ENCODE measurements around the gene PCDH1.
A peak's percentile ranks its signal among the peaks of the same experiment; 100 is the strongest.
"Not testable (repeated sequence)": the region's sequence is repeated elsewhere in the genome, so short reads cannot be mapped to it uniquely, and the experiment has no call there.

PCDH1 gene

GRCh38 chr5:141878186-141878710 lies at the start of gene PCDH1:
Gene PCDH1, minus strand, starts transcription at chr5:141878410. Its CDS starts 148 bp downstream, at chr5:141878262.
- DNase-seq: no peak

DNA sequence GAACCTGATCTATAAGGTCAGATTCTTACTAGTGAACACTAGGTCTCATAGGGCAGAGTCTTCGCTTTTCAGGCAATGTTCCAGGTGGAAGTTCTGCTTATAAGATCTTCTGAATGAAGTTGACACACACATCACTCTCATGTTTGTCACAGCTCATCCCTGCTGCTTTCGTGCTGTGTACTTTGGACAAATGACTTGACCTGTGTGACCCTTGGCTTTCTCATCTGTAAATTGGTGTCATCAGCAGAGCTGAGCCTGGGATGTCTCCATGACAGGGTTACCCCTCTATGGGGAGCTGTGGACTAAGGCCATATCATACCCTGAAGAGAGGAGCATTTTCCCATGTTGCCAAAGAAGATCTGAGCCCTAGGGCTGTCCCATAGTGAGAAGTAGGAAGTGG lies 48.2 kb upstream of the PCDH1 start:
- DNase-seq: no peak

DNA sequence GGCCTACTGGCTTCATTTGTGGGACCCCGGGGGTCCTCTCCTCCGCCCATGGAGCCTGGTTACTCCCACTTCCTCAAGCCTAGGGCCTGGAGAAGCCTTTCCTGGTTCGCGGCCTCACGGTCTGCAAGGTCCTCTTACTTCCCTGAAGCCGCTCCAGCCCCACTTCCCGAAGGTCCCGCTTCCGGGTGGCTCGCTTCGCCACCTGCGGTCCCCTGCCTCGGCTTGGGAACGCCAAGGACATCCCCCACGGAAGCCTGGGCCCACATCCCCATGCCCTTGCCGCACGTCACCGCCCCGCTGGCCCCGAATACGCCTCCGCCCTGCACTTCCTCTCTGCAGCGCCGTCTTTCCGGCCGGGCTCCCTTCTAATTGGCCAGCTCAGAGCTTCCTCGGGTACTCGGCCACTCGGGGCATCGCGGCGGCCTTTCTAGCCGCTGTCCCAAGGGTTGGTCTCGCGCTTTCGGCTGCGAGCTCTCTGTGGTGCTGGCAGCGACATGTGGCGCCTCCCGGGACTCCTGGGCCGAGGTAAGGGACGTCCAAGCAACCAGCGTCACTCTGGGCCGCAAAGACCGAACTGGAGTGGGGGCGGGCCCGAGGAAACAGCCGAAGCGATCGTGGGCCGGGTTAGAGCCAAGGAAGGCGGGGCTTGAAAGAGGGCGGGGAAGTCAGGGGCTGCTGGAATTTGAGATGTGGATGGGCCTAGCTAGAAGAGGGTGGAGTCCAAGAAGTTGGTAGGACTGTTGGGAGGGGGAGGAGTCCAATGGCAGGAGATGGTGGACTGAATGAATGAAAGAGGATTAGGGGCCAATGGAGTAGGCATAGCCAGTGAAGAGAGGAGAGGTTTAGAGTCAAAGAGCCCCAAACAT lies 45.5 kb upstream of the PCDH1 start, which contains the start of gene DELE1:
TSS of gene DELE1 (plus strand) at position 424 of the 866 bp plus-strand sequence. CDS start at position 495, 71 bp downstream.
- DNase-seq: peak; percentile 80

- DNase-seq: not testable (repeated sequence)
Measured at GRCh38 chr5:141922827-141923447, 44.7 kb upstream of the PCDH1 start.

- DNase-seq: no peak
Measured at GRCh38 chr5:141920771-141921170, 42.6 kb upstream of the PCDH1 start.

DNA sequence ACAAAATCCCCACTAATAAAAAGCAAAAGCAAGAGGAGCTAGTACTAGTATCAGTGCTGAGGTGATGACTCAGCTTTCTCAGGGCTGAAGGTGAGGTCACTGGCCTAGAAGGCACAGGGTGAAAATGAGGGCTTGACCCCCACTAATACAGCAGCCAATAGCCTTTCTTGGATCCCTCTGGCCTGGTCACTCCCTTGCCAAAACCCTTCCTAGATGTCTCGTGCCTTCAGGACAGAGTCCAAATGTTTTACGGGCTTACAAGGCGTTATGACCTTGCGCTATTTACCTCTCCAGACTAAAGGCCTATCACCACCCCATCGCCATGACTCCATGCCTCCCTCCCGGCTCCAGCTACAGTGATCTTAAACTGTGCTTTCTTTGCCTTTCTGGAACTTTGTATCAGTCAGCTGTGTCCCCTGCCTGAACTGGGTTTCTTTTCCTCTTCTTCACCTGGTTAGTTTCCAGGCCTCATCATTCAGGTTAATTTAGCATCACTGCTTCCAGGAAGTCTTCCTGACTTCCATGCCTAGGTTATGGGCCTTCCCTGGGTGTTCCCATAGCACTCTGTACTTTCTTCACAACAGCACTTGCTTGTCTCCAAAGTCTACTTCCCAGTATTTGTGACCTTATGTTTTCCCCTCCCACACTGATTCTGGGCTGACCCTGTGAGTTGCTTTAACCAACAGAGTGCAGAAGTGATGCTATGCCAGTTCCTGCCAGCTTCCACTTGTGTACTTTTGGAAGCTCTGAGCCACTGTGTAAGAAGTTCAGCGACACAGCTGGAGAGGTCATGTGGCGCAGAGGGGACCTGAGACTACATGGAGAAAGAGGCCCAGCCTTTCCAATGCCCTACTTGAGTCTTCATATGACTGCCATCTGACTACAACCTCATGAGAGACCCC lies 41.3 kb upstream of the PCDH1 start:
- DNase-seq: no peak

GRCh38 chr5:141917760-141918159 lies 39.5 kb upstream of the PCDH1 start:
- DNase-seq: no peak

DNA sequence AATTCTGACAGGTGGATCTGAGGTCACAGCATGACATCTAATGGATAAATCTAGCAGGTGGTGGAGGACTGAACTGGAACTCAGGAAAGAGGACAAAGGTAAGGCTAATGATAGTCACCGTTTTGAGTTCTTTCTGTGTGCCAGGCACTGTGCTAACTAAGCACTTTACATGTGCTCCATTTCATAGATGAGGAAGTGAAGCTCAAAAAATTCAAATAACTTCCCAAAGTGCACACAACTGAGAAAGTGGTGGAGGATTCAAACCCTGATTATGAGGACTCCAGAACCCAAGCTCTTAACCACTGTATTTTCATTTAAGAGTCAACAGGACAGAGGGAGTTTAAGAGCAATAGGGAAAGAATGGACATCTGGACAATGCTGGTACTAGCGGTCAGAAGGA lies 38.3 kb upstream of the PCDH1 start:
- DNase-seq: no peak

- no peak for DNase-seq
Measured at GRCh38 chr5:141915881-141916336, 37.7 kb upstream of the PCDH1 start.

- DNase-seq: no peak
Measured at GRCh38 chr5:141914797-141915196, 36.6 kb upstream of the PCDH1 start.

DNA sequence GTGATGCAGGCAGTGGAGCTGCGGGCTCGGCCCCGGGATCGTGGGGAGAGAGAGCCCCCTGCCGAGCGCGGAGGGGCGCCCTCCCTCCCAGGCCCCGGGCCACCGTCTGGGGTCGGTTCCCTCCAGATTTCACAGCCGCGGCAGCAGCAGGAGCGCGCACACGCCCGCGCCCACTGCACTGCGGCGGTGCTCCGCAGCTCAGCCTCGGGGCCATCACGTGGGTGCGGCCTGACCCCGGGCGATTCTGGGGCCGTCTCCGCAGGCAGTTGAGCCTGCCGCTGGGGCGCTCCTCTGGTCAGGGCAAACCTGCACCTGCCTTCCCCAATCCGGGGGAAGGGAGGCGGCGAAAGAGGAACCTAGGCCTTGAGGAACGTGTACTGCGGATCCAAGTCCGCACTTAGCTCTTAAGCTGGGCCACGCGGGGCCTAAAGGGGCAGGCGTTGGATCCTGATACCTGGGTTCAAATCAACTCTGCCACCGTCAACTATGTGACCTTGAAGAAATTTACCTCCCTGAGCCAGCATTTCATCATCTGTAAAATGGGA lies 36.1 kb upstream of the PCDH1 start:
- DNase-seq: no peak

DNA sequence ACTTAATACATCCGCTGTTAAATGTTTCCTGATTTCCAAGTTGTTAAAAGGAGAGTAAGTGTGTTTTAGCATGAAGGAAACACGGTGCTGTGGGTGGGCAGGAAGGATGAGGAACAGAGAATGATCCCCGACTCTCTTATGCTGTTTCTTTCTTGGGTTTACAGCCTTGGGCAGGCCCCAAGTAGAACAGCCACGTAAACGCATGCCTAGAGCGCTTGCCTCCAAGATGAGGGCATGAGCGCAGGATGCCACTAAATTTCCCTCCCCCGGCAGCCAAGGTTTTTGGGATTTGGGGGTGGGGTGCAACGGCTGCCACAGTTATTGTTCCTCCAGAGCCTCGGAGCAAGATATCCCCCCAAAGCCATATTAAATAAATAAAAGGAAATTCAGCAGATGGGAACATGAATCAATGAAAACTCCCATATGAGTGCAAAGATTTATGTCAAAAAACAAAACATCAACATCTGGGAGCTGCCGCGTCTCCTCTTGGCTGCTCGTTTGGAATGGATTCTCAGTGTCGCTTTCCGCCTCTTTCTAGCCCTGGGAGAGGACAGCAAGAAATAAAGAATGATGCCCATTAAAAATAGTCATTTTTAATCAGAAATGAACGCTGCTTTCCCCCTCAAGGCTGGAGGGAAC lies 35.5 kb upstream of the PCDH1 start:
- no peak for DNase-seq

- no peak for DNase-seq
Measured at GRCh38 chr5:141910271-141910673, 32.1 kb upstream of the PCDH1 start.

DNA sequence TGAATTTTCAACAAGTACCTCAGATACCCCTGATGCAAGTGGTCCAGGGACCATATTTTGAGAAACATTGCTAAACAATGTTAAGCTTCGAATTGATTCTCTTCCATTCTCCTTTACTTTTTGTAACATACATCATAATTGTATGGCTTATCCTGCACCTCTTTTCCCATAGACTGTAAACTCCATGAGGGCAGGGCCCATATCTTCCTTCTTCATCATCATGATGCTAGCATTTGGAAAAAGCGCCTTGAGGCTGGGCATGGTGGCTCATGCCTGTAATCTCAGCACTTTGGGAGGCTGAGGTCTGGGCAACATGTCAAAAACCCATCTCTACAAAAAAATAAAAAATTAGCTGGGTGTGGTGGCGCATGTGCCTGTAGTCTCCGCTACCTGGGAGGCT lies 31.0 kb upstream of the PCDH1 start:
- DNase-seq: no peak

GRCh38 chr5:141908796-141909195 lies 30.6 kb upstream of the PCDH1 start:
- no peak for DNase-seq

- DNase-seq: no peak
Measured at GRCh38 chr5:141906972-141907371, 28.8 kb upstream of the PCDH1 start.

- DNase-seq: no peak
Measured at GRCh38 chr5:141906517-141906916, 28.3 kb upstream of the PCDH1 start.

DNA sequence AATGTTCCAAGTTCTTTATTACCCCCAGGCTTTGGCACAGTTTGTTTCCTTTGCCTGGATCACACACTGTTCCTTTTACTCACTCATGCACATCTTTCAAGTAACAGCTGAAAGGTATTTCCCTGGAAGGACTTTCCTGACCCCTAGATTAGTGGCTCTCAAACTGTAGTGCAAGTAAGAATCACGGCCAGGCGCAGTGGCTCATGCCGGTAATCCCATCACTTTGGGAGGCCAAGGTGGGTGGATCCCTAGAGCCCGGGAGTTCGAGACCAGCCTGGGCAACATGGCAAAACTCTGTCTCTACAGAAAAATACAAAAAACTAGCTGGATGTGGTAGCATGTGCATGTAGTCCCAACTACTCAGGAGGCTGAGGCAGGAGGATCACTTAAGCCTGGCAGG lies 26.3 kb upstream of the PCDH1 start:
- DNase-seq: no peak

- no peak for DNase-seq
Measured at GRCh38 chr5:141903261-141903660, 25.1 kb upstream of the PCDH1 start.

DNA sequence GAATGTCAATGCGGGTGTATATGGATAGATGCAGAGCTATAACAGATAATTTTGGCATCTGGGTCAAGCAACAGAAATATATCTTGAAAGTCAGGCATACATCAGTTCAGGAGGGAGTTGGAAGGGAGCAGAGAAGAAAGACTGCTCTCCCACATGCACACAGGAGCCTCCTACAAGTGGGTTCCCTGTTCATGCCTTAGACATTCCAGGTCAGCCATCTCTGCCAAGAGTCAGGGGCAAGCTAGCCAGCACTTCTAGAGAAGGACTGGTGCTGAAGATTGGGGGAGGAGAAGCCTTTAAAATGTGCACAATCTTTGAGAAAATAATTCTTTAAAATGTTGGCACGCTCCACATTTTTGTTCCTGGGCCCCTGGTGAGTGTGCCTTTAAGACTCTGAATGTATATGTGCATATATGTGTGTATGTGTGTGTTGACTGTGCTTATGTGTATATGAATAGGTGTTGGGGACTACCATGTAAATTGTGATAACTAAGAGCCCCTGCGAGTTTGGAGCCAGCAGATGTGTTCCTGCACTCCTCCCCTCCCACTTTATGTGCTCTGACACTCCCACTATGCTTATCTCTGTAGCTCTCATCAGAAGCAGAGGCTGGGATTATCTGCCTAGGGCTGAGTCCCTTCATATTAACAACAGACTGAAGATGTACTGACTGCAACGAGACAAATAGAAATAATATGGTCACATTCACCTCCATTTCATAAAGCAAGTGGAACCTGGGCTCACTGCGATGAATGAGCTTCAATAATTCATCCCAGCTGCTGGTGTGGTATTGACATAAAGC lies 24.0 kb upstream of the PCDH1 start:
- no peak for DNase-seq

GRCh38 chr5:141898448-141899049 lies 20.3 kb upstream of the PCDH1 start:
- DNase-seq: no peak
